Renal cortical epithelial cell (primary cell): Measurements from ENCODE around the gene PIM1. TPM values are rescaled to one million over a fixed set of nuclear protein-coding genes. Genes with fewer than 3 reads are reported as not detected.

Experiments used
- DNase-seq: peaks from one replicate; pipeline ENCODE4 v3.0.0-alpha.2; 2011; ENCODE audit warnings: low read depth
- total RNA-seq: library from RNA; depleted of rRNA; stranded (reverse); fragments of >200 nt; gene quantifications from 2 replicates; pipeline ENCODE4 v1.2.3, GENCODE V29; 2014

Gene PIM1
- total RNA-seq, 1 donor from 2014 or later = 6.6 TPM

GRCh38 chr6:37222125-37222967, 52.4 kb downstream of the PIM1 start:
- DNase-seq = peak; percentile 88

DNA sequence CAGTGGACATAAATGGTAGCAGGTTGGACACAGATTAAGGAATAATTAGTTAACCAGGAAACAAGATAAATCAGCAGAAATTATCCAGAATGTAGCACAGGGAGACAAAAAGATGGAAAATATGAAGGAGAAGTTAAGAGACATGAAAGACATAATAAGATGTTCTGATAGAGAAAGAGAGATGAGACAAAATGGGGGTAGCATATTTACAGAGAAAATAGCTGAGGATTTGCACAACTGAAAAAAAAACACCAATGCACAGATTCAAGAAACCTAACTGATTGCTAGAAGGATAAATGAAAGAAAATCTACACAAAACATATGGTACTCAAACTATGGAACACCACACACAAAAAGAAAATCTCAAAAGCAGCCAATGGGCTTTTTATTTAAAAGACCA, 53.0 kb downstream of the PIM1 start:
- DNase-seq = no peak

Other genes with a start within 250 kb of the PIM1 start
- not detected in 2 replicates for gene PI16, start 215.4 kb upstream of the PIM1 start, total RNA-seq
- gene MTCH1, start 184.0 kb upstream of the PIM1 start, total RNA-seq = 196 and 243 TPM in 2 replicates
- 0.05 TPM in 1 of 2 replicates, not detected in the other for gene FGD2, start 164.5 kb upstream of the PIM1 start, total RNA-seq
- gene TBC1D22B, start 87.6 kb downstream of the PIM1 start, total RNA-seq = 8.2 and 12.5 TPM in 2 replicates
- 5.7 and 13.0 TPM in 2 replicates for gene TMEM217, start 88.0 kb downstream of the PIM1 start, total RNA-seq
- 24.5 and 31.3 TPM in 2 replicates for gene RNF8, start 183.8 kb downstream of the PIM1 start, total RNA-seq